Pons (tissue), 1 donor: ENCODE measurements around the gene BABAM1.
A peak's percentile ranks its signal among the peaks of the same experiment; 100 is the strongest.
"Not testable (repeated sequence)": the region's sequence is repeated elsewhere in the genome, so short reads cannot be mapped to it uniquely, and the experiment has no call there.

Experiments
- DNase-seq: peaks from one replicate; pipeline ENCODE4 v3.0.0-alpha.2; 2016; ENCODE audit warnings: low spot score

The BABAM1 gene

GRCh38 chr19:17275441-17276175, 8.4 kb downstream of the BABAM1 start:
- DNase-seq: no peak

GRCh38 chr19:17279436-17279835, 12.2 kb downstream of the BABAM1 start:
- DNase-seq: no peak

- DNase-seq: no peak
These were observed 14.4 kb downstream of the BABAM1 start, which contains the start of gene ANKLE1 for GRCh38 chr19:17281391-17282304. TSS of gene ANKLE1 (plus strand) at chr19:17281901. CDS start at chr19:17281921, 20 bp downstream.

- DNase-seq: peak; percentile 38
These were observed 15.4 kb downstream of the BABAM1 start for GRCh38 chr19:17282488-17283125.

GRCh38 chr19:17283504-17283996, 16.3 kb downstream of the BABAM1 start:
- no peak for DNase-seq

GRCh38 chr19:17285415-17286135, 18.3 kb downstream of the BABAM1 start:
- no peak for DNase-seq

GRCh38 chr19:17286263-17286662, 19.0 kb downstream of the BABAM1 start:
- no peak for DNase-seq

- no peak for DNase-seq
These were observed 19.5 kb downstream of the BABAM1 start for GRCh38 chr19:17286752-17287151.

- no peak for DNase-seq
These were observed 22.2 kb downstream of the BABAM1 start for GRCh38 chr19:17289489-17289888.

- DNase-seq: peak; percentile 76
These were observed 25.2 kb downstream of the BABAM1 start for GRCh38 chr19:17292301-17293074.

- no peak for DNase-seq
These were observed 26.4 kb downstream of the BABAM1 start for GRCh38 chr19:17293605-17294004.

GRCh38 chr19:17294051-17294891, 27.0 kb downstream of the BABAM1 start:
- no peak for DNase-seq

GRCh38 chr19:17295551-17295950, 28.3 kb downstream of the BABAM1 start:
- not testable (repeated sequence) for DNase-seq

GRCh38 chr19:17296273-17296672, 29.0 kb downstream of the BABAM1 start:
- DNase-seq: no peak

- DNase-seq: no peak
These were observed 29.7 kb downstream of the BABAM1 start for GRCh38 chr19:17296976-17297375.

GRCh38 chr19:17300992-17301619, 33.9 kb downstream of the BABAM1 start:
- DNase-seq: no peak

- no peak for DNase-seq
These were observed 35.3 kb downstream of the BABAM1 start for GRCh38 chr19:17302391-17303166.

- DNase-seq: peak; percentile 89
These were observed 36.1 kb downstream of the BABAM1 start, which contains the start of gene ABHD8 for GRCh38 chr19:17303167-17303939. TSS of gene ABHD8 (minus strand) at chr19:17303425. CDS start at chr19:17301616, 1,809 bp downstream.
